ENCODE measurements around the gene ODAD2.
"Not testable (repeated sequence)": the region's sequence is repeated elsewhere in the genome, so short reads cannot be mapped to it uniquely, and the experiment has no call there.

The ODAD2 gene

DNA sequence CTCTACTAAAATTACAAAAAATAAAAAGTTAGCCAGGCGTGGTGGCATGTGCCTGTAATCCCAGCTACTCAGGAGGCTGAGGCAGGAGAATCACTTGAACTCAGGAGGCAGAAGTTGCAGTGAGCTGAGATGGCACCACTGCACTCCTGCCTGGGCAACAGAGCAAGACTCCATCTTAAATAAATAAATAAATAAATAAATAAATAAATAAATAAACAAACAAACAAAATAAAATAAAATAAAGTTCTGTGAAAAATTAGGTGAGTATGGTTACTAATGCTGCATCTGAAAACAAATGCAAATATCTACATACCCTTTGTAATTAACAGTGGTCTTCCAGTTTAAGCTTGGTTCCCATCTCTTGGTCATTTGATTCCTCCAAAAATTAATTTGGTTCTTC, 28.1 kb downstream of the ODAD2 start:
- not testable (repeated sequence) for DNase-seq (ENCODE audit: low read depth, low spot score)

DNA sequence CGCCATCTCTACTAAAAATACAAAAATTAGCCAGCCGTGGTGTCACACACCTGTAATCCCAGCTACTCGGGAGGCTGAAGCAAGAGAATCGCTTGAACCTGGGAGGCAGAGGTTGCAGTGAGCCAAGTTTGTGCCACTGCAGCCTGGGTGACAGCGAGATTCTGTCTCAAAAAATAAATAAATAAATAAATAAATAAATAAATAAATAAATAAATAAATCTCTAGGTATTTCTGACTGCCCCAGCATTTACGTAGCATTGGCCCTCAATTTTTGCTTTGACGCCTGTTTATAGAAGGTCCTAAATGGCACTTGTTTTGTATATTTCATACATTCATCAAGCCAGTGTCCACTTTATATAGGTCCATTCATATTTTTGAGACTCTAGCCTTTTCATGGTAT, 28.9 kb downstream of the ODAD2 start:
- not testable (repeated sequence) for DNase-seq (ENCODE audit: low read depth, low spot score)

DNA sequence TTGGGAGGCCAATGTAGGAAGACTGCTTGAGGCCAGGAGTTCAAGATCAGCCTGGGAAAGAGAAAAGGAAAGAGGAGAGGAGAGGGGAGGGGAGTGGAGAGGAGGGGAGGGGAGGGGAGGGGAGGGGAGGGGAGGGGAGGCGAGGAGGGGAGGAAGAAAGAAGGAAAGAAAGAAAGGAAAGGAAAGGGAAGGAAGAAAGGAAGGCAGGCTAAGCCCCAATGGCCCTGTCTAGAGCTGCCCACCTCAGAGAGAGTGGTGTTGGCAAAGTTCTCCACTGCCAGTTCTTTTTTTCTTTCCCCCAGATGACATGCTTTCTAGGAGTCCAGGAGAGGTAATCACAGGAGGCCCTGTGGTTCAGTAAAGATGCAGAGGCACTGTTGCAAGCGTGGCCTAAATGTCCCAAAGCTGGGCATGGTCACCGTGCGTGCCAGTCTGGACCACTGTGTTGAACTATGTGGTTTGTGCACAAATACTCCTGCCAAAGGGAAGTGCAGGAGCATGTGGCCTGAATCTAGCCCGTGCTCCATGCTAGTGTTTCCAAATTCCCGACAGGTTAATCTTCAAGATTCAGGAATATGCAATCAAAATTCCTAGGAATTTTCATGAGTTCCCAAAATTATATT, 39.7 kb downstream of the ODAD2 start:
- DNase-seq (ENCODE audit: low read depth, low spot score) = no peak

- not testable (repeated sequence) for DNase-seq (ENCODE audit: low read depth, low spot score)
These were observed 40.5 kb downstream of the ODAD2 start for GRCh38 chr10:27958383-27958782.

- DNase-seq (ENCODE audit: low read depth, low spot score) = no peak
These were observed 48.7 kb downstream of the ODAD2 start for GRCh38 chr10:27950242-27950564.

DNA sequence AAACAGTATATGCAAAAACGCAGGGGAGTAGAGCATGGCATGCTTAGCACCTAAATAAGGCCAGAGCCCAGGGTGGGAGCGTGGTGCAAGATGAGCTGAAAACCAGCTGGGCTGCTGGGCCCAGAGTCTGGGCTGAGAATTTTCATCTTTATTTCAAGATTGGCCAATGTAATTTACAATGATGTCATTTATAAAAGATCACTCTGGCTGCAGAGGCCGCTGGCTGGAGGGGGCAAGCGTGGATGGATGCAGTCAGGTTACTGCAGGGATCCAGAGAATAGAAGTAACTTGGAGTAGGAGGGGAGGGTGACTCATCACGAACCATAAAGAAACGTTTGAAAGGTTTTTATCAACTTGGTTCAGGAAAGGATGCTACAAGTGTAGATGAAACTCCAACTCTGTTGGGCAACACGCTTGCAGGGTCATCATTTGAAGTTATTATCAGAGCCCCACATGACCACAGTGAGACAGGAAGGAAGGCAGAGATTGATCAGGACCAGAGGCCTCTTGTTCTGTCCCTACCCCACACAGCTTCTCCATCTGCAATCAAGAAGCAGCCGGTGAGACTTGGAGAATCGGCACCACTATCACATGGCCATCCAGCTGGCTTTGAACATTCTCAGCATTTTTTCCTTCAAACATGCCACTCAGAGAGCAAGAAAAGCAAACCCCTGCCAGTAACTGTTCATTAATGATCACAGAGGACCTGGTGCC, 49.2 kb downstream of the ODAD2 start:
- no peak for DNase-seq (ENCODE audit: low read depth, low spot score)

DNA sequence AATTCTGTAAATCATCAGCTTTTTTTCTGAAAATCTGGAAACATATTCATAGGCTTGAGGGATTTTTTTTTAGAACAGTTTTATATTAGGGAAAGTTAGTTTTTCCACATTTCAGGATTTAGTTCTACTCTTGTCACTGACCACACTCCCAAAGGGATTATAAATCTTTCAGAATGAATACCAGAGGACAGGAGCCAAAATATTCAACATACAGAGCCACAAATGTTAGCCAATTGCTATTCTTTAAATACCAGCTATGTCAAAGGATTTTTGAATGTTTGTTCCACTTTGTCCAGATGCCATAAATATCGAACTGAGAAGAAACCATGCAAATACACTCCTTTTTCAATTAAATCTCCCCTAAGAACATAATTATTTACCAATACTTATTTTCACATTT, 50.7 kb downstream of the ODAD2 start:
- no peak for DNase-seq (ENCODE audit: low read depth, low spot score)

GRCh38 chr10:27947540-27947939, 51.3 kb downstream of the ODAD2 start:
- no peak for DNase-seq (ENCODE audit: low read depth, low spot score)

- DNase-seq (ENCODE audit: low read depth, low spot score) = no peak
These were observed 54.9 kb downstream of the ODAD2 start for GRCh38 chr10:27944005-27944404.

DNA sequence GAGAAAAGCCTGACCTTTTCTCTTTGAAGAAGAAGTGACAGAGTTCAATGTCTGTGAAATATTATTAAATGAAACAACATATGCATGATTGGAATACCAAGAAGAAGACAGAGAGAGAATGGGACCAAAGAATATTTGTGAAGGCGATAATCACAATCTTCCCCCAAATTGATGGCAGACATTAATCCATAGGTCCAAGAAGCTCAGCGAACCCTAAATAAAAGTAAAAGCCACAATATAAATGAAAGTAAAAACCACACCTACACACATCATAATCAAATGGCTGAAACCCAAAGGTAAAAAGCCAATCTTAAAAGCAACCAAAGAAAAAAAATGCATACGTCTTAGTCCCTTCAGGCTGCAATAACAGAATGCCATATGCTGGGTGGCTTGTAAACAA, 84.0 kb downstream of the ODAD2 start:
- no peak for DNase-seq (ENCODE audit: low read depth, low spot score)

GRCh38 chr10:27912231-27912630, 86.6 kb downstream of the ODAD2 start:
- no peak for DNase-seq (ENCODE audit: low read depth, low spot score)

DNA sequence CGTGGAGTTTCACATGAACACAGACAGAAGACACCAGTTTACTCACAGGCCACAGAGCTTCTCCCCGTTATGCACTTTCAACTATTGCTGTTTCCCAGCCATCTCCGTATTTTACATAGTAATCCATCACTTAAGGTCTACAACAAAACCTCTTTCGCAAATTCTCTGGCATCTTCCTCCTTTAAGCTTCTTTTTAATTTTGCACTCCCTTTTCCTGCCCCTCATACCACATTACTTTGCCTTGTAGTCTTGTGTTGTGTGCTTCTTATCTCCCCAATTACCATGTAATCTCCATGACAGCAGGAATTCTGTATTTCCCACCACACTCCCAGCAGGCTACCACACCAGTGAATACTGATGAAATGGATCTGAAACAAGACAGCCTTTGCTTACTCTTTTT, 87.3 kb downstream of the ODAD2 start:
- DNase-seq (ENCODE audit: low read depth, low spot score) = no peak

- no peak for DNase-seq (ENCODE audit: low read depth, low spot score)
These were observed 87.9 kb downstream of the ODAD2 start for GRCh38 chr10:27911011-27911410.

- DNase-seq (ENCODE audit: low read depth, low spot score) = no peak
These were observed 90.6 kb downstream of the ODAD2 start for GRCh38 chr10:27908231-27908630.

GRCh38 chr10:27899485-27899884, 99.4 kb downstream of the ODAD2 start:
- DNase-seq (ENCODE audit: low read depth, low spot score) = not testable (repeated sequence)

GRCh38 chr10:27899058-27899457, 99.8 kb downstream of the ODAD2 start:
- DNase-seq (ENCODE audit: low read depth, low spot score) = no peak

- no peak for DNase-seq (ENCODE audit: low read depth, low spot score)
These were observed 105.4 kb downstream of the ODAD2 start for GRCh38 chr10:27893358-27893954.

GRCh38 chr10:27890971-27891370, 107.9 kb downstream of the ODAD2 start:
- no peak for DNase-seq (ENCODE audit: low read depth, low spot score)

DNA sequence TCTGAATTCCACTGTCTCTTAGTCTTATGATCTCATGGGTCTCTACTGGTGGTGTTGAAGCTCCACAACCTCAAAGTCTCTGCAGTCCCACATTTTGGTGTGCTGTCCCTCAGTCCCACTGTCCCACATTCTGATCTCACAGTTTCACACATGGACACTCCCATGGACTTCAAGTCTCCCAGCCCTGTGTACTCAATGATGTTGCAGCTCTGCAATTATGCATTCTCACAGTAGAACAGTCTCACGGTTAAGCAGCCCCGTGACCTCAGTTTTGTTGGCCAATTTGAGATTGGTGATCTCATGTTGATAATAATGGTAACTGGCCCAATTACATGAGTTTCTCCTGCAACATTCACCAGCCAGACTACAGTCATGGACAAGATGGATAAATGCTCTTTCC, 109.4 kb downstream of the ODAD2 start:
- DNase-seq (ENCODE audit: low read depth, low spot score) = no peak

DNA sequence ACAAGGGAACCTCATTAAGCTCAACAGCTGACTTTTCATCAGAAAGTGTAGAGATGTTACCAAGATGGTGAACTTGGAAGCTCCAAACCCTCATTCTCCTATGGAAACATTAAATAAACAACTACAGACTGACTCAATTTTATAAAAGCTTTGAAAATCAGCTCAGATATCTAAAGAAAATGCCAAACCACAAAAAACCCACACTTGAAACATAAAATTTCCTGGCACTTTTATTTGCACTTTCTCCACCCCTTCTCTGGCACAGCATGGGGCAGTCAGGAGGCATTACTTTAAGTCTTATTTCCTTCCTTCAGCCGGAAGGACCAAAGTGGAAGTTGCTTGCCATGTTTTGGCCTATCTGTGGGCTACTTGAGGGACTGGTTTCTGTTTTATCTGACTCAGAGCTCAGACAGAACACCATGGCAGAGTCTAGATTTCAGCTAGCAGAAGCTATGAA, 114.7 kb downstream of the ODAD2 start:
- DNase-seq (ENCODE audit: low read depth, low spot score) = no peak

GRCh38 chr10:27878281-27878680, 120.6 kb downstream of the ODAD2 start:
- DNase-seq (ENCODE audit: low read depth, low spot score) = no peak

DNA sequence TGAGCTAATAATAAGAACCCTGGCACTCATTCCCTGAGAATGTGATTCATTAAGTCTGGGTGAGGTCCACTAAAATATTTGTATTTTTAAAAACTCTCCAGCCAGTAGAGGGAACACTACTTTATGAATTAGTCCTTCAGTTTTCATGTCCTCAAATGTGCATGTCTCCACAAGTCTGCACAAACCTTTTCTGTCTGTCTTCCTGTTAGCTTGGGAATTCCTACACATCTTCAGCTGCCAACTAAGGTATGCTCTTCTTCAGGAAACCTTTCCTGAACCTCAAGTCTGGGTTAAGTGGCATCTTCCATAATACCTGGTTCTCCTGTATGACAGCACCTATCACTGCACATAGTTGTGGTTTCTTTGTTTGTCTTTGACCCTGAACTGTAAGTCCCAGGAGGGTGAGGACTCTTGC, 133.7 kb downstream of the ODAD2 start:
- no peak for DNase-seq (ENCODE audit: low read depth, low spot score)

DNA sequence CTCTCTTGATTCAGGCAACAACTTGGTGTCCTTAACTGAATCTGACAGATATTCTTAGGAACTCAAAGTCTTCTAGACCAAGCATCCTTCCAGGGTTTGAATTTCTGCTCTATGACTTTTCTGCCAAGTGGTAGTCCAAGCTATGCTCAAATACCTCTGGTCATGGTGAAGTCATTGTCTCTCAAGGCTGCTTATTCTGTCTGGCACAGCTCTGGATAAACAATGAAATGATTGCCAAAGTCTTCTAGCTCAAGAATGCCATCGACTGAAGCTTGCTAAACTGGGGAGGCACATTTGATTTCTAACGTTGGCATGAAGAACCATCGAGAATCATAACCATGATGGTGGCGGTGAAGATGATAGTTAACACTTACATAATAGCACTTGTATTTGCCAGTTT, 137.1 kb downstream of the ODAD2 start:
- DNase-seq (ENCODE audit: low read depth, low spot score) = no peak
